ENCODE results near the gene PEX26. TPM values are rescaled to one million over a fixed set of nuclear protein-coding genes. Genes with fewer than 3 reads are reported as not detected.

Gene PEX26
- total and polyA plus RNA-seq, 4 donors = 3.5 to 21.0 (median 16.9) TPM

DNA sequence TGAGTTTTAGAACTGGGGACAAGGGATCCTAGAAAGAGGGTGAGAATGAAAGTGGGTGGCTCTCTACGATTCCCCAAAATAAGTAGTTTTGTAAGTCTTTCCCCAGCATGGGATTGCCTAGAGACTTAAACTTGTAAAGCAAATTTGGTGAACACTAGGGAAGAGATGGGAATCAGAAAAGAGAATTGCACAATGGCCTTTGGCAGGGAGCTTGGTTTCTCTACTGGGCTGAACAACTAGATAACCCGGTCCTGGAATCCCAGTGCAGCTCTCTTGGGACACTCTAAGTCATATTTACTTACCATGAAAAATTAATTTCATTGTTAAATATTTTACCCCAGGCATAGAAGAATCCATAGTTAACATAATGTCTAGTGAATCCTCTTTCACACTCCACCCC is 55.7 kb downstream of the PEX26 start:
- 49% methylated on average over 2 of the region's 2 CpGs for WGBS
- no peaks in the 10 kb centered on the region for H3K27me3 ChIP-seq (ENCODE audit: control insufficient read depth in 4 of 4, insufficient read depth in 4 of 4, low read length in 3 of 4)
- TF ChIP-seq HNF4G (IDR thresholded peaks at IDR 0.05) (no peak), NR2F2 (IDR thresholded peaks at IDR 0.05) (no peak), ZBTB33 (IDR thresholded peaks at IDR 0.05) (no peak), SP1 (IDR thresholded peaks at IDR 0.05) (no peak), FOXA2 (IDR thresholded peaks at IDR 0.05) (no peak)
- TF ChIP-seq, protein P1, sequence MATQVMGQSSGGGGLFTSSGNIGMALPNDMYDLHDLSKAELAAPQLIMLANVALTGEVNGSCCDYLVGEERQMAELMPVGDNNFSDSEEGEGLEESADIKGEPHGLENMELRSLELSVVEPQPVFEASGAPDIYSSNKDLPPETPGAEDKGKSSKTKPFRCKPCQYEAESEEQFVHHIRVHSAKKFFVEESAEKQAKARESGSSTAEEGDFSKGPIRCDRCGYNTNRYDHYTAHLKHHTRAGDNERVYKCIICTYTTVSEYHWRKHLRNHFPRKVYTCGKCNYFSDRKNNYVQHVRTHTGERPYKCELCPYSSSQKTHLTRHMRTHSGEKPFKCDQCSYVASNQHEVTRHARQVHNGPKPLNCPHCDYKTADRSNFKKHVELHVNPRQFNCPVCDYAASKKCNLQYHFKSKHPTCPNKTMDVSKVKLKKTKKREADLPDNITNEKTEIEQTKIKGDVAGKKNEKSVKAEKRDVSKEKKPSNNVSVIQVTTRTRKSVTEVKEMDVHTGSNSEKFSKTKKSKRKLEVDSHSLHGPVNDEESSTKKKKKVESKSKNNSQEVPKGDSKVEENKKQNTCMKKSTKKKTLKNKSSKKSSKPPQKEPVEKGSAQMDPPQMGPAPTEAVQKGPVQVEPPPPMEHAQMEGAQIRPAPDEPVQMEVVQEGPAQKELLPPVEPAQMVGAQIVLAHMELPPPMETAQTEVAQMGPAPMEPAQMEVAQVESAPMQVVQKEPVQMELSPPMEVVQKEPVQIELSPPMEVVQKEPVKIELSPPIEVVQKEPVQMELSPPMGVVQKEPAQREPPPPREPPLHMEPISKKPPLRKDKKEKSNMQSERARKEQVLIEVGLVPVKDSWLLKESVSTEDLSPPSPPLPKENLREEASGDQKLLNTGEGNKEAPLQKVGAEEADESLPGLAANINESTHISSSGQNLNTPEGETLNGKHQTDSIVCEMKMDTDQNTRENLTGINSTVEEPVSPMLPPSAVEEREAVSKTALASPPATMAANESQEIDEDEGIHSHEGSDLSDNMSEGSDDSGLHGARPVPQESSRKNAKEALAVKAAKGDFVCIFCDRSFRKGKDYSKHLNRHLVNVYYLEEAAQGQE (IDR thresholded peaks at IDR 0.05) = no peak
- H3K4me3 ChIP-seq (ENCODE audit: low read depth in 1 of 3, low read length in 3 of 3) = no peak overlapping the region
- H3K9ac ChIP-seq (ENCODE audit: low read depth in 1 of 2, low read length in 2 of 2) = no peak overlapping the region
- peaks cover 0 to 2% (median 0%) of the 10 kb centered on the region in 4 donors for H3K36me3 ChIP-seq (ENCODE audit: control insufficient read depth in 4 of 4, insufficient read depth in 3 of 4, low read depth in 1 of 4, low read length in 3 of 4)
- H3K9me3 ChIP-seq (ENCODE audit: control insufficient read depth in 4 of 4, low read length in 3 of 4) = no peaks in the 10 kb centered on the region
- H3K4me1 ChIP-seq (ENCODE audit: control insufficient read depth in 4 of 4, insufficient read depth in 4 of 4, low read length in 3 of 4) = peaks cover 0 to 3% (median 1%) of the 10 kb centered on the region in 4 donors
- no peak overlapping the region for H3K27ac ChIP-seq (ENCODE audit: low read depth in 1 of 2, low read length in 2 of 2)
- no peak for DNase-seq (ENCODE audit: low spot score)

DNA sequence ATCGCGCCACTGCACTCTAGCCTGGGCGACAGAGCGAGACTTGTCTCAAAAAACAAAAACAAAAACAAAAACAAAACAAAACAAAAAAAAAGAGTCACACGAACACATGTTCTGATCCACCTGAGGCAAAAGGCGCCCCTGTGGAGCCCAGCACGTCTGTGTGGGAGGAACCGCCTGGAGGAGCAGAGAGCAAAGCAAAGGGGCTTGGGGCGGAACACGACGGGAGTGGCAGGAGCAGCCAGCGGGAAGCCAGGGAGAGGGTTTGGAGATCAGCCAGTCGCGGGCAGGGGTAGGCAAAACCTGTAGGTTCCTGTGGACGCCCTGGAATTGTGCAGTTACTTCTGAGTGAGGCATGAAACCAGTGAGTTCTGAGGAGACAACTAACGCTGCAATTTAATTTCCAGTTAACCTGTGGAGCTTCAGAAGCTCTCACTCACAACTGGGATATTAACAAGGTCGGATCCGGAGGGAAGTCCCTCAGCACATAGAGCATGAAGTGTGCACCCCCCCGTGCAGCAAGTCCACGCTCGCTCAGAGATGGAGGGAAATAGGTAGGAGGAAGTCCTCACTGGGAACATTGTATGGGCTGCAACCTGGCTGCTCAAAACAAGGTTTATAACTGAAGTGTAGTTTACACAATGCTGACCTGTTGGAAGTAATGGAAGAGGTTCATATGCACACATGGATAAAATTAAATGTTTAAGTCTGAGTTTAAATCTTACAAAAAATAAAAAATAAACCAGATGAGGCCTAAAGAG is 59.0 kb downstream of the PEX26 start:
- H3K27me3 ChIP-seq (ENCODE audit: control insufficient read depth in 4 of 4, insufficient read depth in 4 of 4, low read length in 3 of 4) = no peaks in the 10 kb centered on the region
- H3K4me3 ChIP-seq (ENCODE audit: low read depth in 1 of 3, low read length in 3 of 3) = no peak overlapping the region
- no peak for DNase-seq (ENCODE audit: low spot score)
- WGBS = 97% methylated on average over 21 of the region's 21 CpGs
- H3K4me1 ChIP-seq (ENCODE audit: control insufficient read depth in 4 of 4, insufficient read depth in 4 of 4, low read length in 3 of 4) = peaks cover 0 to 3% (median 1%) of the 10 kb centered on the region in 4 donors
- no peak overlapping the region for H3K27ac ChIP-seq (ENCODE audit: low read depth in 1 of 2, low read length in 2 of 2)
- peaks cover 0 to 1% (median 0%) of the 10 kb centered on the region in 4 donors for H3K9me3 ChIP-seq (ENCODE audit: control insufficient read depth in 4 of 4, low read length in 3 of 4)
- H3K9ac ChIP-seq (ENCODE audit: low read depth in 1 of 2, low read length in 2 of 2) = no peak overlapping the region
- peaks cover 0 to 2% (median 0%) of the 10 kb centered on the region in 4 donors for H3K36me3 ChIP-seq (ENCODE audit: control insufficient read depth in 4 of 4, insufficient read depth in 3 of 4, low read depth in 1 of 4, low read length in 3 of 4)
- TF ChIP-seq RAD21 (IDR thresholded peaks at IDR 0.05) (no peak), ATF3 (IDR thresholded peaks at IDR 0.05) (no peak), NR2F2 (IDR thresholded peaks at IDR 0.05) (no peak), JUND (IDR thresholded peaks at IDR 0.05) (no peak), SP1 (IDR thresholded peaks at IDR 0.05) (no peak), YY1 (IDR thresholded peaks at IDR 0.05) (no peak), FOXA1 (IDR thresholded peaks at IDR 0.05) (no peak), ZBTB33 (IDR thresholded peaks at IDR 0.05) (no peak), RXRA (IDR thresholded peaks at IDR 0.05) (no peak), TAF1 (conservative IDR thresholded peaks at IDR 0.05) (no peak), HNF4G (IDR thresholded peaks at IDR 0.05) (no peak), GABPA (IDR thresholded peaks at IDR 0.05 in 1 of 2, conservative IDR thresholded peaks at IDR 0.05 in 1 of 2) (no peak), CTCF (IDR thresholded peaks at IDR 0.05; ENCODE audit: low read depth, low read length, missing input control) (no peak), EGR1 (IDR thresholded peaks at IDR 0.05; ENCODE audit: low read depth in 2 of 2) (no peak), MAX (IDR thresholded peaks at IDR 0.05) (no peak), HNF4A (conservative IDR thresholded peaks at IDR 0.05) (no peak)
- TF ChIP-seq, protein P1 (IDR thresholded peaks at IDR 0.05) = no peak

Measured in liver (tissue), 9 donors.